ENCODE measurements around the gene SLC7A5. TPM values are rescaled to one million over a fixed set of nuclear protein-coding genes. Genes with fewer than 3 reads are reported as not detected.
"Not testable (repeated sequence)": the region's sequence is repeated elsewhere in the genome, so short reads cannot be mapped to it uniquely, and the experiment has no call there.

Gene SLC7A5
- total RNA-seq, 1 experiment from 2014 or later = 75.8 TPM

GRCh38 chr16:87888346-87888745, 19.0 kb upstream of the SLC7A5 start:
- not testable (repeated sequence) for DNase-seq (ENCODE audit: low spot score)

DNA sequence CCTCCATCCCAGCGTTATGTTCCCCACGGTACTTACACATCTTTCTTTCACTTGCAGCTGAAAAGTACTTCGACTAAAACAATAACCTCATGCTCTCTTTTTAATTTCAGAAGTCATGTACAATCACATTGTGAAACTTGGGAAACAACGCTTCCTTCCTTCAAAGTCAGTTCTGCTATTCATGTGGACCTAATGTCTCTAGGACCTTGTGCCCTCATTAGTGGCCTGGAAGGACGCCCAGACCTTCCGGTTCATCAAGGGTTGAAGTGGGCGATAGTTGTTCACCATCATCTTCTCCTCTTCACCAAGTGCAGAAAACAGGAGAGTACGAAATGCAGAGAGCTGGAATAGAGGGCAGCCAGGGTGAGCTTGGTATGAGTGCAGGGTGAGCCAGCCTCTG, 18.6 kb upstream of the SLC7A5 start:
- not testable (repeated sequence) for DNase-seq (ENCODE audit: low spot score)

GRCh38 chr16:87885371-87885967, 16.2 kb upstream of the SLC7A5 start:
- DNase-seq (ENCODE audit: low spot score) = not testable (repeated sequence)

GRCh38 chr16:87882436-87883019, 13.2 kb upstream of the SLC7A5 start:
- DNase-seq (ENCODE audit: low spot score) = no peak

DNA sequence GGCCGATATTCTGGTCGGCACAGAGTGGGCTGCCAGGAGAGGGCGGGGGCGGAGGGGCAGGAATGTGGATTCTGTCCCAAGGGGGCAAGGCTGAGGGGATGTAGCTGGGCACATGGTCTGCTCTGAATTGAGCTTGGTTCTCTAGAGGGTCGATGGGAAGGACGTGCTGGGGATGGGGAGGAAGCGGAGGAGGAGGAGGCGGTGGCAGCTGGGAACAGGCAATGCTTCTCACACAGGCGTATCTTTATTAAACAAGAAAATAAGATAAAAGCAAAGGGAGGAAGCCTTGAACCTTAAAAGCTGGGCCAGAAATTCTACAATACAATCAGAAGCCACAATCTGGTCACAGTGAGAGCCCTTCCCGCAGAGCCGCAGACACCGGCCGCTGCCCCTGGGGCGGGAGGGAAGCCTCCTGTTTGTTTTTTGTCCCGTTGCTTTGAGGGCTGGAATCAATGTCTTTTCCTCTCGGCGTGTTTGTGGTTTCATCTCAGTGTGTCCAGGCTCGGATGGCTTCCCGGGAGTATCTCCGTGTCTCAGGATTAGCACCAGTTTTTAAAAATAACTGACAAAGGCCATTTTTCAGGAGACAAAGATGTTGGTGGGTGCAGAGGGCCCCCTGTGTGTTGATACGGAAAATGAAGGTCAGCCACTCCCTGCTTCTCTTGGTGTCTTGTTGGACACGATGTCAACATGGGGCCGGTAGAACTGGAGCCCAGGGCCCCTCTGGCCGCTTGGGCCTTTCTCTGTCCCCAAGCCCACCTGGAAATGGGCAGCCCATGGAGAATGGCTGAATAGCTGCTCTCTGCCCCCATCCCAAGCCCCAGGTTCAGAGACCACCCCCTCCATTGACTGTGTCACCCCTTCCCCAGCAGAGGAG, 12.3 kb upstream of the SLC7A5 start:
- no peak for DNase-seq (ENCODE audit: low spot score)

DNA sequence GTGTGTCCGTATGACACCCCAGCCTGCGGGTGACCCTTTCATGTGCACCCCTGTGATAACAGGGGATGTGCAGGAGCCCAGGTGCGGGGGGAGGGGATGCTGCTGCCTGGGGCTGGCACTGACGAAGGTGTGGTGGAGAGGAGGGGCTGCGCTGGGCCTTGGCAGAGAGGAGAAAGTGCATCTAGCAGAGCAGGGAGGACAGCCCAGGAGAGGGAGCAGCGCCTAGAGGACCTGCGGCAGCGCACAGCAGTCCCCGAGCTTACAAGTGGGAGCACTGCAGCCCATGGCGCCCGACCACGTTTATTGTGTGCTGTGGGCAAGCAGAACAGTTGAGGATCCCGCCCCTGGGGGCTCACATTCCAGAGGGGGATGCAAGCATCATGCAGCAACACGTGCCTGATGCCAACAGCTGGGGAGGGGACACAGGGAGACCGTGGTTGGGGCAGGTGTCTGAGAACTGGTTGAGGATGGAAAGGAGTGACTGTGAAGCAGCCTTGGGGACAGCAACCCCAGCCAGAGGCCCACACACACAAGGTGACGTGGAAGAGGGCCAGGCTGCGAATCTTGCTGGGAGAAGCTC, 10.9 kb upstream of the SLC7A5 start:
- no peak for DNase-seq (ENCODE audit: low spot score)

DNA sequence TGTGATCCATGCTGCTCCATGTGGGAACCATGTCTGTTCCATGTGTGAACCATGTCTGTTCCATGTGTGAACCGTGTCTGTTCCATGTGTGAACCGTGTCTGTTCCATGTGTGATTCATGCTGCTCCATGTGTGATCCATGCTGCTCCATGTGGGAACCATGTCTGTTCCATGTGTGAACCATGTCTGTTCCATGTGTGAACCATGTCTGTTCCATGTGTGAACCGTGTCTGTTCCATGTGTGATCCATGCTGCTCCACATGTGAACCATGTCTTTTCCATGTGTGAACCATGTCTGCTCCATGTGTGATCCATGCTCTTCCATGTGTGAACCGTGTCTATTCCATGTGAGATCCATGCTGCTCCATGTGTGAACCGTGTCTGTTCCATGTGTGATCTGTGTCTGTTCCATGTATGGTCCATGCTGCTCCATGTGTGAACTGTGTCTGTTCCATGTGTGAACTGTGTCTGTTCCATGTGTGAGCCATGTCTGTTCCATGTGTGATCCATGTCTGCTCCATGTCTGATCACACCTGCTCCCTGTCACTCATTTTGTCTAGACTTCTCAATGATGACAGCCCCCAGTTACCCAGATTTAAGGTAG, 10.2 kb upstream of the SLC7A5 start:
- not testable (repeated sequence) for DNase-seq (ENCODE audit: low spot score)

- no peak for DNase-seq (ENCODE audit: low spot score)
Measured at GRCh38 chr16:87878704-87879103, 9.4 kb upstream of the SLC7A5 start.

DNA sequence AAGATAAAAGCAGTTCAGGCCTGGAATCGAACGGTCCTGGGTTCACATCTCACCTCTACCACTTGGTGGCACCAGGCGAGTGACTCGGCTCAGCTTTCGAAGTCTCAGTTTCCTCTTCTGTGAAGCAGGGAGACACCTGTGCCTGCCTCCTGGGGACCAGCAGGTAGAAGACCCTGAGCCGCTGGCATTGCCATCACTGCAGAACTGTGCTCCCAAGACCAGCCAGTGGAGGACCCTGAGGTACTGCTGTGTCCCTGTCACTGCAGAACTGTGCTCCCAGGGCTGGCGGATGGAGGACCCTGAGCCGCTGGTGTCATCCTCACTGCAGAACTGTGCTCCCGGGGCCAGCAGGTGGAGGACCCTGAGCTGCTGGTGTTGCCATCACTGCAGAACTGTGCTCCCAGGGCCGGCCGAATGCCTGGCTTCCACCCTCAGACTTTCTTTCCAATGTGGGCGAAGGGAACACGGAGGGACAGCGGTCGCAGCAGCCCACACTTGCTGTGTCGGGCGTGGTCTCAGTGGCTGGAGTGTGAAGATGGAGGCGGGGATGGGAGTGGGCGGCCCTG, 8.7 kb upstream of the SLC7A5 start:
- DNase-seq (ENCODE audit: low spot score) = no peak

GRCh38 chr16:87874639-87875427, 5.5 kb upstream of the SLC7A5 start:
- no peak for DNase-seq (ENCODE audit: low spot score)

DNA sequence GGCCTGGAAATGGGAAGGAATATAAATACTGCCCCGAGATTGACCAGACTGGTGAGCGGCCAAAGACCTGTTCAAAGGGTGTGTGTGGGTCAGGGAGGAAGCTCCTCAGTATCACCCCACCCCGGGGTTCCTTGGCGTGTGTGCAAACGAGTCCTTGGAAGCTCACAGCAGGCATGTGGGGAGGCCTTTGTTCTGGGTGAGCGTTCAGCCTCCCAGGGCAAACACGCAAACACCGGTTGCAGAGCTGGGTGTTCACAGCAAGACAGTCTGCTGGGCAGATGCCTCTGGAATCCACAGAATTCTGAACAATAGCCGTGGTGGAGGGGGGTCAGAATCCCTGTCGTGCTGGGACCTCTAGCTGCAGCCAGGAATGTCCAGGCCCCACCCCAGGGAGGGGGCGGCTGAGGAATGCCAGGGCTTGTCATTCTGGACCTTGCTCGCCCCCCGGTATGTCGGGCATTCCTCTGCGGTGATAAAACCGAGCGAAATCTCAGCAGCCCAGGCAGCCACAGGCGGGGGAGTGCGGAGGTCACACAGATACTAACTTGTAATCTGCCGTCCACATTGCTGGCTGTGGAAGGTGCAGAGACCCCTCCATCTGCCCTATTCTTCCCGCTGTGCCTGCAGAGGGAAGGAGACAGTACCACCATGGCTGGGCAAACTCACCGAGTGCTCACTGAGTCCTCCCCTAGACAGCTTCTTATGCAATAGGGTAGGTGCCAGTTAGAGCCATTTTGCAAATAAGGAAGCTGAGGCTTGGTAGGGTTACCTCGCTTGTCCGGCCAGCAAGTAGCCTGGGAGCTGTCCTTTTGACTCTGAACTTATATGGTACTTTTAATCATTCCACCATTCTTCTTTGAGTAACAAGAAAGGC, 1.3 kb upstream of the SLC7A5 start:
- peak; percentile 91 for DNase-seq (ENCODE audit: low spot score)

DNA sequence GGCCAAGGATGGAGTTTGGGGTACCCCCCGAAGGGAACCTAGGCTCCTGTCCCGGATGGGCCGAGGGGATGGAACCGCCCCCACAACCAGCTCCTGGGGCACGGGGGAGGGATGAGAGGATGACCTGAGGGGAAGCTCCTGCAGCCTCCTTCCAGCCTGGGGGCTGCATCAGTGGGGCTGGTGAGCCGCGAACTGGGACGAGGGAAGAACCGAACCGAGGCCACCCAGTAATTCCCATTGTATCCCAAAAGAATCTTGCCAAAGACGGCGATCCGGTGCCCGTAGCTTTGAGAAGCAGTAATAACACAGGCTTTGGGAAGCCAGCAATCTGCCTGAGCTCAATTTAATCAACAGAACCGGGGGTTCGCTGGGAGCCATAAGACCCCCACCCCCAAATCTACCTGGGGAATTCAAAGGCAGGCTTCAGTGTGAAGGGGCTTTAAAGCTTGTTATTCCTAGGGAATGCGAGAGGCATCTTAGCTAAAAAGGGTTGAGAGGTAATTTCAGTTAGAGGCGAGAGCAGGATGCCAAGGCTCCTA, 641 bp upstream of the SLC7A5 start:
- DNase-seq (ENCODE audit: low spot score) = not testable (repeated sequence)

DNA sequence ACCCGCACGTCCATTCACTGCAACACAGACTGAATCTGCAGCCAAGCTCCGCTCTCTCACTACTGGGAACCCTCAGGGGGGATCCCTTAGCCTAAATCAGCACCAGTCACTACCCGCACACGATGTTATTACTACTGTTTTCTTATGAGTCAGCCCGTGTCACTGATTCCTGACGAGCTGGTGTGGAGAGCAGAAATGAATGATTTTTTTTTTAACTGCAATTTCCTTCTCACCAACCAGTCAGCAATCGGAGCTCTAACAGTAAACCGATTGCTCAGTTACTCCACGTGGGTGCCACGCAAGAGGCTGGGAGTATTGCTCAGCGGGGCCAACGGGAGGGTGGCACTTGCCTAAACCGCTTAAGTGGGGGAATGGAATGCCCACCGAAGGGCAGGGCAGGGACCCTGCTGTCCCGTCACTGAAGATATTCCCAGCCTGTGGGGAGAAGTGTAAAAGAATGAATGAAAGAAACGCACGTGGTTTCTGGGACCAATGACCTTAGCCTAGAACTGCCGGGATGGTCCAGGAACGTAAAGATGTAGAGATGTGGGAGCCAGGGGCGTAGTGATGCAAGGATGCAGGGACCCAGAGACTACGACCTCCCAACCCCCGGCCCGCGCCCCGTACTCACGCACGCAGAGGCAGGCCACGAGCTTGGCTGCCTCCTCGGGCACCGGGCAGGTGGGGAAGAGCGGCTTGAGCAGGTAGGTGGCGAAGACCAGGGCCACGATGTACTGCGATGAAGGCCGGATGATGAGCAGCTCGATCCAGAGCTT, 865 bp downstream of the SLC7A5 start:
- peak; percentile 93 for DNase-seq (ENCODE audit: low spot score)

- not testable (repeated sequence) for DNase-seq (ENCODE audit: low spot score)
Measured at GRCh38 chr16:87865902-87866555, 3.3 kb downstream of the SLC7A5 start.

GRCh38 chr16:87864331-87864989, 4.8 kb downstream of the SLC7A5 start:
- DNase-seq (ENCODE audit: low spot score) = no peak

GRCh38 chr16:87863327-87863635, 6.0 kb downstream of the SLC7A5 start:
- DNase-seq (ENCODE audit: low spot score) = not testable (repeated sequence)

GRCh38 chr16:87862597-87863326, 6.5 kb downstream of the SLC7A5 start:
- DNase-seq (ENCODE audit: low spot score) = not testable (repeated sequence)
